Sigmoid colon (tissue), 4 donors: Measurements from ENCODE around the gene ZNF786.

Source experiments
- EP300 ChIP-seq, 4 donors: sonication (generic); formaldehyde crosslinking; IDR thresholded peaks; one replicate each; pipeline ENCODE4 v1.6.1; 2017; ENCODE audit warnings: antibody characterized with exemption in 4 of 4
- POLR2A ChIP-seq, 2 donors: fragments of 450-650 bp; IDR thresholded peaks; one replicate each; pipeline ENCODE4 v1.6.1; 2016; ENCODE audit warnings: antibody characterized with exemption in 2 of 2, mild to moderate bottlenecking in 2 of 2, moderate library complexity in 2 of 2
- POLR2AphosphoS5 ChIP-seq, 4 donors: sonication (generic); formaldehyde crosslinking; IDR thresholded peaks; one replicate each; pipeline ENCODE4 v1.6.1; 2017; ENCODE audit warnings: antibody characterized with exemption in 4 of 4
- TF ChIP-seq, protein P1 (sequence below), 4 experiments: fragments of 450-650 bp in 3 of 4; fragments of 200-600 bp in 1 of 4; IDR thresholded peaks; one replicate each; pipeline ENCODE4 v1.5.1; 2016 to 2019; ENCODE audit warnings: antibody characterized with exemption in 4 of 4, mild to moderate bottlenecking in 3 of 4, moderate library complexity in 2 of 4

DNA sequence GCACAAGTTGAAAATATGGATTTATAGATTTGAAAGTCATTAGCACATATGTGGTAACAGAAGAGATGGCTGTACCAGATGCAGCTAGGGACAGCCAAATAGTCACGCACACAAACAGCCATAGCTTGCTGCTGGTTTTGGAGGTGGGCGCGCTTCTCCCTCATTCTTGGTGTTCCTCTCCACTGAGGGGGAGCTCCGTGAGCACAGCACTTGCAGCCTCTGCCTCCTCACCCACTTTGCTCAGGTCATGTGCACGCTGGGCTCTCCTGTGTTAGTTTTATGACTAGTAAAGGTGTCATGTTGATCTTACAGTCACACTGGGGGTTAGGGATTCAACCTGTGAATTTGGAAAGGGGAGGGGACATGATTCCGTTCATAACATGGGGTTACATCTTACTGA is 8.5 kb upstream of the ZNF786 start:
- TF ChIP-seq, protein P1, sequence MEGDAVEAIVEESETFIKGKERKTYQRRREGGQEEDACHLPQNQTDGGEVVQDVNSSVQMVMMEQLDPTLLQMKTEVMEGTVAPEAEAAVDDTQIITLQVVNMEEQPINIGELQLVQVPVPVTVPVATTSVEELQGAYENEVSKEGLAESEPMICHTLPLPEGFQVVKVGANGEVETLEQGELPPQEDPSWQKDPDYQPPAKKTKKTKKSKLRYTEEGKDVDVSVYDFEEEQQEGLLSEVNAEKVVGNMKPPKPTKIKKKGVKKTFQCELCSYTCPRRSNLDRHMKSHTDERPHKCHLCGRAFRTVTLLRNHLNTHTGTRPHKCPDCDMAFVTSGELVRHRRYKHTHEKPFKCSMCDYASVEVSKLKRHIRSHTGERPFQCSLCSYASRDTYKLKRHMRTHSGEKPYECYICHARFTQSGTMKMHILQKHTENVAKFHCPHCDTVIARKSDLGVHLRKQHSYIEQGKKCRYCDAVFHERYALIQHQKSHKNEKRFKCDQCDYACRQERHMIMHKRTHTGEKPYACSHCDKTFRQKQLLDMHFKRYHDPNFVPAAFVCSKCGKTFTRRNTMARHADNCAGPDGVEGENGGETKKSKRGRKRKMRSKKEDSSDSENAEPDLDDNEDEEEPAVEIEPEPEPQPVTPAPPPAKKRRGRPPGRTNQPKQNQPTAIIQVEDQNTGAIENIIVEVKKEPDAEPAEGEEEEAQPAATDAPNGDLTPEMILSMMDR (IDR thresholded peaks at IDR 0.05) = no peak
- TF ChIP-seq POLR2AphosphoS5 (IDR thresholded peaks at IDR 0.05) = no peak
- TF ChIP-seq EP300 (IDR thresholded peaks at IDR 0.05) = no peak
- TF ChIP-seq POLR2A (IDR thresholded peaks at IDR 0.05) = no peak
